ENCODE measurements around the gene GMFB.

DNA sequence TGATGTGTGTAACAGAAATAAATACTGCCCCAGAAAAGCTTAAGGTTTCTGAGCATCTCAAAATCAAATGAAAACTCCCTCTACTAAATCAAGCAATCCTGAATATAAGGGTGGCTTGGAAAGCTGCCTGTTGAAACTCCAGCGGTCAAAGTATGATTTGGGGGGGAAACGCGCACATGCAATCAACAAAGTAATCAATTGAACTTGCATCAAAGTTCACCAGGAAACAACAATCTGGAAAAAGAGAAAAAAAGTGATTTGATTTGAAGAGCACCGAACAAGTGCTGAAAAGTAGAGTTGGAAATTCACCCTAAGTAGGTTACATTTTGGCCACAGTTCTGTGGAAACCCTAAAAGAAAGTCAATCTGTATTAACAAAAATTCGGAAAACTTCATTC, 48.3 kb downstream of the GMFB start:
- TF ChIP-seq EP300 (IDR thresholded peaks at IDR 0.05), result no peak
- TF ChIP-seq CTCF (IDR thresholded peaks at IDR 0.05), result no peak
